Measurements from ENCODE around the gene MIA.
"Not testable (repeated sequence)": the region's sequence is repeated elsewhere in the genome, so short reads cannot be mapped to it uniquely, and the experiment has no call there.

DNA sequence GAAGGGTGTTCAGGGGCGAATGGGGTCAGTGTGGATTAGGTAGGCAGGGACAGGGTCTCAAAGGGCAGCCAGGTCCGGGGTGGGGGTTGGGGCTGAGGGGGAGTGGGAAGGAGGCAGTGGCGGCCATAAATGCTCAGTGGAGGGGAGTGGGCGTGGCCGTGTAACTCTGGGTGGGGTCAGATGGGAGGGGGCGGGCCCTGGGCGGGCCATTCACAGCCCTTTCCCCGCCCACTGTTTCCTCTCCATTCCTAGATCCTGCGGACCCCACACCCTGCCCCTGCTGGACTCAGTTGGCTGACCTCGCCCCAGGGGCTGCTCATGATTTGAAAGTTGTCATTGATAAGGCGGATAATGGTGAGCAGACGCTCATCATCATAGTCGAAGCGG lies 51.0 kb downstream of the MIA start:
- TF ChIP-seq POLR2A (IDR thresholded peaks at IDR 0.05; ENCODE audit: low read depth, low read length); RAD21 (IDR thresholded peaks at IDR 0.05; ENCODE audit: low read length); RFX5 (IDR thresholded peaks at IDR 0.05; ENCODE audit: low read depth, low read length); BHLHE40 (IDR thresholded peaks at IDR 0.05; ENCODE audit: low read depth, low read length); MXI1 (IDR thresholded peaks at IDR 0.05; ENCODE audit: borderline replicate concordance, low read depth, low read length); FOS (IDR thresholded peaks at IDR 0.05; ENCODE audit: low read depth, low read length); SMC3 (IDR thresholded peaks at IDR 0.05; ENCODE audit: low read depth, low read length); MAZ (IDR thresholded peaks at IDR 0.05; ENCODE audit: borderline replicate concordance, low read depth, low read length); CEBPB (IDR thresholded peaks at IDR 0.05; ENCODE audit: low read depth, low read length); MAFK (IDR thresholded peaks at IDR 0.05; ENCODE audit: low read depth, low read length); NFE2L2 (IDR thresholded peaks at IDR 0.05; ENCODE audit: low read depth, low read length): not testable (repeated sequence)
- TF ChIP-seq, protein P1, sequence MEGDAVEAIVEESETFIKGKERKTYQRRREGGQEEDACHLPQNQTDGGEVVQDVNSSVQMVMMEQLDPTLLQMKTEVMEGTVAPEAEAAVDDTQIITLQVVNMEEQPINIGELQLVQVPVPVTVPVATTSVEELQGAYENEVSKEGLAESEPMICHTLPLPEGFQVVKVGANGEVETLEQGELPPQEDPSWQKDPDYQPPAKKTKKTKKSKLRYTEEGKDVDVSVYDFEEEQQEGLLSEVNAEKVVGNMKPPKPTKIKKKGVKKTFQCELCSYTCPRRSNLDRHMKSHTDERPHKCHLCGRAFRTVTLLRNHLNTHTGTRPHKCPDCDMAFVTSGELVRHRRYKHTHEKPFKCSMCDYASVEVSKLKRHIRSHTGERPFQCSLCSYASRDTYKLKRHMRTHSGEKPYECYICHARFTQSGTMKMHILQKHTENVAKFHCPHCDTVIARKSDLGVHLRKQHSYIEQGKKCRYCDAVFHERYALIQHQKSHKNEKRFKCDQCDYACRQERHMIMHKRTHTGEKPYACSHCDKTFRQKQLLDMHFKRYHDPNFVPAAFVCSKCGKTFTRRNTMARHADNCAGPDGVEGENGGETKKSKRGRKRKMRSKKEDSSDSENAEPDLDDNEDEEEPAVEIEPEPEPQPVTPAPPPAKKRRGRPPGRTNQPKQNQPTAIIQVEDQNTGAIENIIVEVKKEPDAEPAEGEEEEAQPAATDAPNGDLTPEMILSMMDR (conservative IDR thresholded peaks at IDR 0.05; ENCODE audit: low read depth, low read length): not testable (repeated sequence)
- TF ChIP-seq, protein P2, sequence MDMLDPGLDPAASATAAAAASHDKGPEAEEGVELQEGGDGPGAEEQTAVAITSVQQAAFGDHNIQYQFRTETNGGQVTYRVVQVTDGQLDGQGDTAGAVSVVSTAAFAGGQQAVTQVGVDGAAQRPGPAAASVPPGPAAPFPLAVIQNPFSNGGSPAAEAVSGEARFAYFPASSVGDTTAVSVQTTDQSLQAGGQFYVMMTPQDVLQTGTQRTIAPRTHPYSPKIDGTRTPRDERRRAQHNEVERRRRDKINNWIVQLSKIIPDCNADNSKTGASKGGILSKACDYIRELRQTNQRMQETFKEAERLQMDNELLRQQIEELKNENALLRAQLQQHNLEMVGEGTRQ (IDR thresholded peaks at IDR 0.05; ENCODE audit: low read depth, low read length): not testable (repeated sequence)
- TF ChIP-seq, protein P3, sequence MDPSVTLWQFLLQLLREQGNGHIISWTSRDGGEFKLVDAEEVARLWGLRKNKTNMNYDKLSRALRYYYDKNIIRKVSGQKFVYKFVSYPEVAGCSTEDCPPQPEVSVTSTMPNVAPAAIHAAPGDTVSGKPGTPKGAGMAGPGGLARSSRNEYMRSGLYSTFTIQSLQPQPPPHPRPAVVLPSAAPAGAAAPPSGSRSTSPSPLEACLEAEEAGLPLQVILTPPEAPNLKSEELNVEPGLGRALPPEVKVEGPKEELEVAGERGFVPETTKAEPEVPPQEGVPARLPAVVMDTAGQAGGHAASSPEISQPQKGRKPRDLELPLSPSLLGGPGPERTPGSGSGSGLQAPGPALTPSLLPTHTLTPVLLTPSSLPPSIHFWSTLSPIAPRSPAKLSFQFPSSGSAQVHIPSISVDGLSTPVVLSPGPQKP (IDR thresholded peaks at IDR 0.05; ENCODE audit: borderline replicate concordance, low read depth, low read length): not testable (repeated sequence)
